Panc1 (cell line): ENCODE data around the gene MAP3K14.
"Not testable (repeated sequence)": the region's sequence is repeated elsewhere in the genome, so short reads cannot be mapped to it uniquely, and the experiment has no call there.

Source experiments
- CTCF ChIP-seq: fragments of 450-650 bp; IDR thresholded peaks from 2 replicates; pipeline ENCODE4 v1.5.1; 2017; ENCODE audit warnings: mild to moderate bottlenecking
- POLR2AphosphoS5 ChIP-seq: IDR thresholded peaks from 2 replicates; pipeline ENCODE4 v1.6.1; 2012; ENCODE audit warnings: mild to moderate bottlenecking, low read depth, low read length, moderate library complexity
- SIN3A ChIP-seq: IDR thresholded peaks from 2 replicates; pipeline ENCODE4 v1.6.1; 2012; ENCODE audit warnings: low read depth, mild to moderate bottlenecking, low read length, moderate library complexity, borderline replicate concordance; ENCODE audit not compliant: insufficient read depth
- TF ChIP-seq, protein P1 (sequence below), 2 experiments: IDR thresholded peaks; 2 replicates each; pipeline ENCODE4 v1.6.1; 2011 to 2012; ENCODE audit warnings: low read depth in 2 of 2, control low read depth in 1 of 2, low read length in 1 of 2, mild to moderate bottlenecking in 1 of 2, moderate library complexity in 1 of 2; ENCODE audit not compliant: insufficient read depth in 1 of 2

DNA sequence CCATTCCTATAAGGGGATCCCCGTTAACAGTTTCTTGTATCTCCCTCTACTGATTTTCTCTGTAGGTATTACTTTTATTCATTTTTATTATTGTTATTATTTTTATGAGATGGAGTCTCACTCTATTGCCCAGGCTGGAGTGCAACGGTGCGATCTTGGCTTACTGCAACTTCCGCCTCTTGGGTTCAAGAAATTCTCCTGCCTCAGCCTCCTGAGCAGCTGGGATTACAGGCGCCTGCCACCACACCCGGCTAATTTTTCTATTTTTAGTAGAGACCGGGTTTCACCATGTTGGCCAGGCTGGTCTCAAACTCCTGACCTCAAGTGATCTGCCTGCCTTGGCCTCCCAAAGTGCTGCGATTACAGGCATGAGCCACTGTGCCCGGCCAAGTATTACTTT is 14.6 kb downstream of the MAP3K14 start:
- not testable (repeated sequence) for TF ChIP-seq CTCF, POLR2AphosphoS5, SIN3A
- TF ChIP-seq, protein P1, sequence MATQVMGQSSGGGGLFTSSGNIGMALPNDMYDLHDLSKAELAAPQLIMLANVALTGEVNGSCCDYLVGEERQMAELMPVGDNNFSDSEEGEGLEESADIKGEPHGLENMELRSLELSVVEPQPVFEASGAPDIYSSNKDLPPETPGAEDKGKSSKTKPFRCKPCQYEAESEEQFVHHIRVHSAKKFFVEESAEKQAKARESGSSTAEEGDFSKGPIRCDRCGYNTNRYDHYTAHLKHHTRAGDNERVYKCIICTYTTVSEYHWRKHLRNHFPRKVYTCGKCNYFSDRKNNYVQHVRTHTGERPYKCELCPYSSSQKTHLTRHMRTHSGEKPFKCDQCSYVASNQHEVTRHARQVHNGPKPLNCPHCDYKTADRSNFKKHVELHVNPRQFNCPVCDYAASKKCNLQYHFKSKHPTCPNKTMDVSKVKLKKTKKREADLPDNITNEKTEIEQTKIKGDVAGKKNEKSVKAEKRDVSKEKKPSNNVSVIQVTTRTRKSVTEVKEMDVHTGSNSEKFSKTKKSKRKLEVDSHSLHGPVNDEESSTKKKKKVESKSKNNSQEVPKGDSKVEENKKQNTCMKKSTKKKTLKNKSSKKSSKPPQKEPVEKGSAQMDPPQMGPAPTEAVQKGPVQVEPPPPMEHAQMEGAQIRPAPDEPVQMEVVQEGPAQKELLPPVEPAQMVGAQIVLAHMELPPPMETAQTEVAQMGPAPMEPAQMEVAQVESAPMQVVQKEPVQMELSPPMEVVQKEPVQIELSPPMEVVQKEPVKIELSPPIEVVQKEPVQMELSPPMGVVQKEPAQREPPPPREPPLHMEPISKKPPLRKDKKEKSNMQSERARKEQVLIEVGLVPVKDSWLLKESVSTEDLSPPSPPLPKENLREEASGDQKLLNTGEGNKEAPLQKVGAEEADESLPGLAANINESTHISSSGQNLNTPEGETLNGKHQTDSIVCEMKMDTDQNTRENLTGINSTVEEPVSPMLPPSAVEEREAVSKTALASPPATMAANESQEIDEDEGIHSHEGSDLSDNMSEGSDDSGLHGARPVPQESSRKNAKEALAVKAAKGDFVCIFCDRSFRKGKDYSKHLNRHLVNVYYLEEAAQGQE (IDR thresholded peaks at IDR 0.05; ENCODE audit: insufficient read depth in 1 of 2, low read depth in 2 of 2, low read length in 1 of 2) = not testable (repeated sequence)
